Liver (tissue), 3 donors: ENCODE data around the gene RHOT1.
"Not testable (repeated sequence)": the region's sequence is repeated elsewhere in the genome, so short reads cannot be mapped to it uniquely, and the experiment has no call there.

Source experiments
- ATF3 ChIP-seq: IDR thresholded peaks from 2 replicates; pipeline ENCODE4 v1.6.1; 2016; ENCODE audit warnings: antibody characterized with exemption
- CTCF ChIP-seq: fragments of 150-350 bp; IDR thresholded peaks from 2 replicates; pipeline ENCODE4 v1.5.1; 2017; ENCODE audit warnings: improper control_type of control experiment, low read depth, low read length; ENCODE audit not compliant: missing input control
- GABPA ChIP-seq, 2 donors: IDR thresholded peaks in 1 of 2; conservative IDR thresholded peaks in 1 of 2; 2 replicates each; pipeline ENCODE4 v1.6.1; 2016; ENCODE audit warnings: antibody characterized with exemption in 2 of 2, mild to moderate bottlenecking in 1 of 2, moderate library complexity in 1 of 2
- RAD21 ChIP-seq, 2 donors: IDR thresholded peaks; 2 replicates each; pipeline ENCODE4 v1.6.1; 2016; ENCODE audit warnings: antibody characterized with exemption in 2 of 2, mild to moderate bottlenecking in 2 of 2
- TAF1 ChIP-seq: conservative IDR thresholded peaks from 2 replicates; pipeline ENCODE4 v1.6.1; 2016; ENCODE audit warnings: antibody characterized with exemption, mild to moderate bottlenecking
- YY1 ChIP-seq: IDR thresholded peaks from 2 replicates; pipeline ENCODE4 v1.6.1; 2016; ENCODE audit warnings: antibody characterized with exemption, mild to moderate bottlenecking
- ZBTB33 ChIP-seq: IDR thresholded peaks from 2 replicates; pipeline ENCODE4 v1.6.1; 2016; ENCODE audit warnings: antibody characterized with exemption
- donor health status: healthy.
- donor health status: healthy.

- TF ChIP-seq CTCF; YY1; ZBTB33; GABPA (IDR thresholded peaks at IDR 0.05 in 1 of 2, conservative IDR thresholded peaks at IDR 0.05 in 1 of 2); TAF1; ATF3; RAD21 (IDR thresholded peaks at IDR 0.05): not testable (repeated sequence)
Measured at GRCh38 chr17:32100323-32100722, 42.0 kb upstream of the RHOT1 start.
